GM19328 (cell line): ENCODE results near the gene RLN1.
"Not testable (repeated sequence)": the region's sequence is repeated elsewhere in the genome, so short reads cannot be mapped to it uniquely, and the experiment has no call there.

Experiments used
- ATAC-seq: cut with Tn5 transposase; IDR thresholded peaks from one replicate; pipeline ENCODE4 v1.9.1; 2021; ENCODE audit warnings: mild to moderate bottlenecking, moderate library complexity; ENCODE audit not compliant: unreplicated experiment

The RLN1 gene

DNA sequence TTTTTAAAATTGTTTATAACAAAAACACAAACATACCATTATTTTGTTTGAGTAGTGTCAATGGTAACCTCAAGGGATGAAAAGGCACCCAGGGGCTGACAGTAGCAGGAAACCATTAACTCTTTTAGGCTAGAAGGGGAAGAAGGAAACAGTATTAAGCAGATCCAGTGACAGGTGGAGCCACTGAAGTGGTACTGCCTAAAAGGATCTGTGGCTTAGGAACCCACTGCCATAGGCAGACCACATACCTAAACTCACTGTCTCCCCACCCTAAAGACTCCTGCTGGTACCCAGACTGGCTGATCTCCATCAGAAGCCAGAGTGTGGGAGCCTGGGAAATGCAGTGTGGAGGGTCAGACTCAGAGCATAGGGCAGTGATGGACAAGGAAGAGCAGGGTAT, 13.5 kb downstream of the RLN1 start:
- ATAC-seq: no peak

DNA sequence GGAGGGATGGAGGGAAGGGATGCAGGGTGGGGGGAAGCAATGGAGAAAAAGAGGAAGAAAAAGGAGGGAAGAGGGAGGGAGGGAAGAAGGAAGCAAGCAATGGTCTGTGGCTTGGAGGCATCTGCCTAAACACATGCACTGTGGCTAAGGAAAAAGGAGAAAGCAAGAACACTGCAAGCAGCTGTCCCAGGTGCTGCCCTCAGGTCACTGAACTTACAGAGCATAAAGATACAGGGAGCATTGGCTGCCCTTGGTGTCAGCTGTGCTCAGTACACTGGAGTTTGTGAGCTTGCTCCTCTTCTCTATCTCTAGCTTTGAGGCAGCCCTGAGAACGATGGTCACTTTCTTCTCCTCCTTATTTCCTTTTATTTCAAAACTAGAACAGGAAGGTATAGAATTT, 18.1 kb downstream of the RLN1 start:
- not testable (repeated sequence) for ATAC-seq

DNA sequence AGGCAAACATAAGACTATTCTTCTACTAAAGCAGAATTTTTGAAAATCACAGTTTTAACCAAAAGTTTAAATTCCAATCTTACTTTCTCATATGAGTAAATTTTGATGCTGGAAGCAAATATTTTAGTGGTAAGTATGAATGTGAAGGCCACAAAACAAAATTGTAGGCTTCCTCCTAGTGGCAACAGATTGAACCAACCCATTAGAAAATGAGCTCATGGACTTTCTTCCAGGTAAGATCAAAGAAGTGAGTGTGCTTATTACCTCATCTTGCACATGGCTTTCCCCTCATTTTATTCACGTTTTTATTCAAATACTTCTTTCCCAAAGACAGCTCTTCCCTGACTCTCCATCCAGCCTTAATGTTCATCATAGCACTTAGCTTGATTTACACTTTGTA, 18.6 kb downstream of the RLN1 start:
- ATAC-seq: no peak

DNA sequence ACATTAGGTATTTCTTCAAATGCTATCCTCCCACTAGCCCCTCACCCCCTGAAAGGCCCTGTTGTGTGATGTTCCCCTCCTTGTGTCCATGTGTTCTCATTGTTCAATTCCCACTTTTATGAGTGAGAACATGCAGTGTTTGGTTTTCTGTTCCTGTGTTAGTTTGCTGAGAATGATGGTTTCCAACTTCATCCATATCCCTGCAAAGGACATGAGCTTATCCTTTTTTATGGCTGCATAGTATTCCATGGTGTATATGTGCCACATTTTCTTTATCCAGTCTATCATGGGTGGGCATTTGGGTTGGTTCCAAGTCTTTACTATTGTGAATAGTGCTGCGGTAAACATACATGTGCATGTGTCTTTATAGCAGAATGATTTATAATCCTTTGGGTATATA, 23.3 kb downstream of the RLN1 start:
- not testable (repeated sequence) for ATAC-seq

DNA sequence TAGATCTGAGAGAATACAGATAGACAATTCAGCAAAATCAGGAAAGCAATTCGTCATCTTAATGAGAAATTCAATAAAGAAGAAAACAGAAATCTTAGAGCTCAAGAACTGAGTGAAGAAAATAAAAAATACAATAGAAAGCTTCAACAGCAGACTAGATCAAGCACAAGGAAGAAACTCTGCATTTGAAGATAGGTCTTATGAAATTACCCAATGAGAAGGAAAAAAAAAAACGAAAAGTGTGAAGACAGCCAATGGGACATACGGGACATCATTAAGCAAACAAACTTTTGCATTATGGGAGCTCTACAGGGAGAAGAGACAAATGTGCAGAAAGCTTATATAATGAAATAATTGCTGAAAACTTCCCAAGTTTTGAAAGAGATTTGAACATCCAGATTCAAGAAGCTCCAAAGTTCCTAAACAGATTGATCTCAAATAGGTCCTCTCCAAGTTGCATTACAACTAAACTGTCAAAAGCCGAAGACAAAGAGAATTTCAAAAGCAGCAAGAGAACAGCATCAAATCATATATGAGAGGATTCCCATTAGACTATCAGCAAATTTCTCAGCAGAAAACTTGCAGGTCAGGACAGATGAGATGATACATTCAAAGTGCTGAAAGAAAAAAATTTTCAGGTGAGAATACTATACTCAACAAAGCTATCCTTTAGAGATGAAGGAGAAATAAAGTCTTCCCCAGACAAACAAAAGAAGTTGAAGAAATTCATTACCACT, 24.3 kb downstream of the RLN1 start:
- ATAC-seq: no peak

DNA sequence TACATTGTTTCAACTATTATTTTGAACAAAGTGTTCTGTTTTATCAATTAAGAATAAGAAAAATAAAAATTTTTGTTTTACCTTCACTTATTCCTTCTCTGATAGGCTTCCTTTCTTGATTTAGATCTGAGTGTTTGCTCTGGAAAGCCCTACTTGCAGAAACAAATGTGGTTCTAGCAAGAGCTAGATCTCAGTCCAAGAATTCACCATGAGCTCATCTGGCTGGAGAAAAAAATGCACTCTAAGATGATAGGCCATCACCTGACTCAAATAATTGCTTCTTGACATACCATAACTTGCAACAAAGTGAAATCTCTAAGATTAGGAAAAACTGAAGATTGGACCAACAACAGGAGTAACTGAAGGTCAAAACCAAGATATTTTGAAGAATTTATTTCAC, 28.8 kb downstream of the RLN1 start:
- no peak for ATAC-seq

DNA sequence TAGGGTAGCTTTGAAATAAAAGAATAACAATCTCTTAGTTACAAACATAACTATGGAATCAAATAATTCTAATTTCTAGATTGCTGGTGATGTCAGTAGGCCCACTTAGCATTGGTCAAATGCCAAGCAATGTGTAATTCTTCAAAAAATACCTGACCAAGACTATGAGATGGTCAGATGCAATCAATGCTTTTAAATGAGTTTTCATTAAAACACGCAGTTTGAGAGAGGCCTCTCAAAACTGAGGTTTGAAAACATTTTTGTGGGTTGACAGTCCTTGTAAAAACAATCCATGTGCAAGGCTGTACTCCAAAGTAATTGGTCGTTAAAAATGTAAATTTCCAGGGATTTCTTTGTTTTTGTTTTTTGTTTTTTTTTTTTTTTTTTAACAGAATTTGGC, 33.9 kb downstream of the RLN1 start:
- ATAC-seq: no peak

DNA sequence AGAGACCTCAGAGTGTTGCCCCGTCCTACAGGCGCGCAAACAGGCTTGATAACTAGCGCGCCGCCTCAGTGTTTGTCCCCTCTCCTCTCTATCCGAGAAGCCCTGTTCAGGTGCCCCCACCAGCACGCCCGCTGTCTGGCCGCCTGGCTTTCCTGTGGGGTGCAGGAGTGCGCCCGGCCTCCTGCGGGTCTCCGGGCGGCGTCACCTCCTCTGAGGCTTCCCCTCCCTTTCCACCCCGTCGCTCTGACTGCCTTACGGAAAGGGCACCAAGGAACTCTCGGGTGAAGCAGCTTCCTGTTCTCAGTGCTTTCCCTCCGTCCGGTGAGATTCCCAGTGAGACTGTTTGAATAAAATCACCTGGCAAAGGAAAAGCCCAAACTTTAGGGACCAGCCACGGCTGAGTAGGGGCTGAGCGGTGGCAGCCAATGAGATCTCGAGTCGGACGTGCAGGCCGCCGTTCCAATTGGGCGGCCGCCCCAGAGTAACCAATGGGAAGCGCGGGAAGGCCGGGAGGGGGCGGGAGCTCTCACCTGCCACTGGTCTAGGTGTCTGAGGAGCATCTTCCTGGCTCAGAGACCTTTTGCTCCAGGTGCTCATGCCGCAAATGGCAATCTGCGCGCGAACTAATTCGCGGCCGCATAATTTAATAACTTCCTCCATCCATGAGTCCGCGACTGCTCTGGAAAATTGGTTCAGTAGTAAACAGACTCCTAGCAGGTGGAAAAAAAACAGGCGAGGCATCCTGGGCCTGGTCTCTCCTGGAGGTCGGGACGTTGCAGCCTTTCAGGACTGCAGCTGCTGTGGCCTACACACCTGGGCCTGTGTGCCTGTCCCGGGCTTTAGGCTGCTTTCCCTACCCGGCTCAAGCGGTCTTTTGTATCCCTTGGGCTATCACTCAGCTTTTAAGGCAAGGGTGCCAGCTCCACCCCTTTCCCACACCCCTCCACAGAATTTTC, 35.6 kb downstream of the RLN1 start, which contains the start of gene RLN2:
TSS of gene RLN2 (minus strand) at position 877 of the 956 bp plus-strand sequence. CDS start at position 741, 136 bp downstream.
- peak; percentile 99 for ATAC-seq

DNA sequence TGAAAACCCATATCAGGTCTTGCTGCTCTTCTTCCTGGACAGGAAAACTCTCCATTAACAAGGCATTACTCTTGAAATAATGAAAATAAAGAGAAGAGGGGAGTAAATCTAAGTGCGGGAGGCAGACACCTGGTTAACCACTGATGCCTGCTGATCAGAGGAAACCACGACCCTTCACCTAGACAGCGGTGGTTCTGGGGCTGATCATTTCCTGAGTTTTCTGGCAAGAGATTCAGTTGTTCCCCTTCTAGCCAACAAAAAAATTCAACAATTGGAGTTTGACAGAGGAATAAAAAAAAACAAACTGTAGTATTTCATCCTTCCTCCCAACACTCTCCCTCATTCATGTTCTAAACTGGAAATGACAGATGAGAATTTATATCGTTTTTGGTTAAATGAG, 38.1 kb downstream of the RLN1 start:
- ATAC-seq: no peak

DNA sequence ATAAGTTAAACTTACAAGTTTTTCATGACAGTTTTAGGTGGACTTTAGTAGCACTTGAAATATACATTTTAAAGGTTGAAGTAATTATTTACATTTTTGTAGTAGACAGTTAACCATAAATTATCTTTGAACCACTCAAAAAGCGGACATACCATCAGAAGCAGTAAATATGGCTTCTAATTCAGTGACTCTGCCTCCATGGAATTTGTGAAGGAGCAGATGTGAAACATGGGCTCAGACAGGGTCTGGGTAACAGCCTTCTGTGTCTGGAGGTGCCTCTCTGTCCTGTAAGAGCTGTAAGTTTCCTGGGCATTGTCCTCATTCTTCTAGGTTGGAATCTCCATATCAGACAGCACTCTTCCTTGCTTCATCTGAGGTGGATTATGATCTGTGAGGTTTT, 47.5 kb downstream of the RLN1 start:
- ATAC-seq: no peak

DNA sequence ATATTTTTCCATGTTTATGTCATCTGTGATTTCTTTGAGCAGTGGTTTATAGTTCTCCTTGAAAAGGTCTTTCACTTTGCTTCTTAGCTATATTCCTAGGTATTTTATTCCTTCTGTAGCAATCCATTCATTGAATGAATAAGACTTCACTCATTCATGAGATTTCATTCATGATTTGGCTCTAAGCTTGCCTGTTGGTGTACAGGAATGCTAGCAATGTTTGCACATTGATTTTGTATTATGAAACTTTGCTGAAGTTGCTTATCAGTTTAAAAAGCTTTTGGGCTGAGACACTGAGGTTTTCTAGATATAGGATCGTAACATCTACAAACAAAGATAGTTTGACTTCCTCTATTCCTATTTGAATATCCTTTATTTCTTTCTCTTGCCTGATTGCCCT, 51.1 kb downstream of the RLN1 start:
- ATAC-seq: no peak

DNA sequence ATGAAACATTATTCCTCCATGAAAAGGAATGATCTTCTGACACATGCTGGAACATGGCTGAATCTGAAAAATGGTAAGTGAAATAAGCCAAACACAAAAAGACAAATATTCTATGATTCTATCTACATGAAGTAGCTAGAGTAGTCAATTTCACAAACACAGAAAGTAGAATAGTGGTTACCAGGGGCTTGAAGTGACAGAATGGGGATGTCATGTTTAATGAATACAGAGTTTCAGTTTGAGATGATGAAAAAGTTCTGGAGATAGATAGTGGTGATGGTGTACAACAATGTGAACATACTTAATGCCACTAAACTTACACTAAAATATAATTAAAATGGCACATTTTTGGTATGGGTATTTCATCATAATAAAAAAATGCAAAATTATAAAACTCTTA, 53.4 kb downstream of the RLN1 start:
- ATAC-seq: no peak
